Activated CD4-positive, alpha-beta T cell treated with anti-CD3 and anti-CD28 coated beads, Interleukin-2, amount 10 ng/mL, durations not matched to agents 7 days and 5 days (primary cell): Measurements from ENCODE around the gene ST3GAL4. TPM values are rescaled to one million over a fixed set of nuclear protein-coding genes. Genes with fewer than 3 reads are reported as not detected.

Experiments
- total RNA-seq, 2 experiments: library from RNA; stranded (reverse); gene quantifications; one replicate each; pipeline ENCODE4 v1.2.3, GENCODE V29; 2021

ST3GAL4 gene
- total RNA-seq, 2 experiments from 2014 or later, result 7.5 to 7.6 TPM

Other genes with a start within 250 kb of the ST3GAL4 start
- 10 to 100 TPM; 30.7 to 32.5 TPM for gene RPUSD4, start 144.0 kb upstream of the ST3GAL4 start, total RNA-seq
- 10 to 100 TPM in 1 of 2 experiments, 1 to 10 TPM in 1; 9.4 to 11.9 TPM for gene FAM118B, start 143.9 kb upstream of the ST3GAL4 start, total RNA-seq
- gene SRPRA, start 86.8 kb upstream of the ST3GAL4 start, total RNA-seq, result 100 to 1,000 TPM; 107 to 110 TPM
- 10 to 100 TPM; 34.8 to 43.4 TPM for gene FOXRED1, start 86.5 kb upstream of the ST3GAL4 start, total RNA-seq
- 10 to 100 TPM; 13.5 to 14.0 TPM for gene TIRAP, start 72.6 kb upstream of the ST3GAL4 start, total RNA-seq
- gene DCPS, start 51.6 kb upstream of the ST3GAL4 start, total RNA-seq, result 10 to 100 TPM; 33.1 to 33.5 TPM